Tibial nerve (tissue), 4 donors: Measurements from ENCODE around the gene THRAP3. TPM values are rescaled to one million over a fixed set of nuclear protein-coding genes. Genes with fewer than 3 reads are reported as not detected.
"Not testable (repeated sequence)": the region's sequence is repeated elsewhere in the genome, so short reads cannot be mapped to it uniquely, and the experiment has no call there.

ENCODE experiments used
- DNase-seq, 2 donors: peaks; one replicate each; pipeline ENCODE4 v3.0.0-alpha.2; 2019; ENCODE audit warnings: low spot score in 2 of 2
- H3K27ac ChIP-seq, 4 donors: fragments of 200-600 bp; sonication (generic) in 3 of 4; one replicate each; pipeline ENCODE4 v1.5.1; 2017 to 2019; ENCODE audit warnings: mild to moderate bottlenecking in 1 of 4
- H3K27me3 ChIP-seq, 2 donors: fragments of 200-600 bp; sonication (generic) in 1 of 2; one replicate each; pipeline versions ENCODE4 v1.5.1 to v1.6.0; 2017 to 2019
- H3K36me3 ChIP-seq, 3 donors: fragments of 200-600 bp; sonication (generic); one replicate each; pipeline ENCODE4 v1.5.1; 2018 to 2019
- H3K4me1 ChIP-seq, 4 donors: fragments of 200-600 bp; sonication (generic) in 3 of 4; one replicate each; pipeline ENCODE4 v1.5.1; 2017 to 2019
- H3K4me3 ChIP-seq, 4 donors: fragments of 200-600 bp; sonication (generic) in 3 of 4; one replicate each; pipeline ENCODE4 v1.5.1; 2017 to 2019; ENCODE audit warnings: mild to moderate bottlenecking in 1 of 4, moderate library complexity in 1 of 4
- H3K9me3 ChIP-seq, 4 donors: fragments of 200-600 bp; sonication (generic) in 3 of 4; one replicate each; pipeline ENCODE4 v1.5.1; 2017 to 2019
- EP300 ChIP-seq, 2 donors: sonication (generic); formaldehyde crosslinking; IDR thresholded peaks; one replicate each; pipeline ENCODE4 v1.6.1; 2017; ENCODE audit warnings: antibody characterized with exemption in 2 of 2, mild to moderate bottlenecking in 1 of 2
- POLR2A ChIP-seq, 2 donors: fragments of 450-650 bp; IDR thresholded peaks; one replicate each; pipeline ENCODE4 v1.6.1; 2017; ENCODE audit warnings: antibody characterized with exemption in 2 of 2, mild to moderate bottlenecking in 2 of 2, moderate library complexity in 2 of 2
- WGBS, 2 donors: methylation state at CpG; one replicate each; pipeline ENCODE4 v1.1.5; 2018; 5-methylcytosine and 5-hydroxymethylcytosine counted together
- total RNA-seq, 4 donors: library from RNA; depleted of rRNA; stranded (reverse); fragments of >200 nt; gene quantifications; one replicate each; pipeline ENCODE4 v1.1.0, GENCODE V29; 2016
- TF ChIP-seq, protein P1 (sequence below), 5 experiments: fragments of 200-600 bp in 3 of 5; fragments of 450-650 bp in 2 of 5; sonication (generic) in 3 of 5; IDR thresholded peaks; one replicate each; pipeline ENCODE4 v1.5.1; 2016 to 2019; ENCODE audit warnings: antibody characterized with exemption in 5 of 5, mild to moderate bottlenecking in 3 of 5, moderate library complexity in 2 of 5

THRAP3 gene
- total RNA-seq, 4 donors from 2014 or later: 89.2 to 114 (median 97.0) TPM

DNA sequence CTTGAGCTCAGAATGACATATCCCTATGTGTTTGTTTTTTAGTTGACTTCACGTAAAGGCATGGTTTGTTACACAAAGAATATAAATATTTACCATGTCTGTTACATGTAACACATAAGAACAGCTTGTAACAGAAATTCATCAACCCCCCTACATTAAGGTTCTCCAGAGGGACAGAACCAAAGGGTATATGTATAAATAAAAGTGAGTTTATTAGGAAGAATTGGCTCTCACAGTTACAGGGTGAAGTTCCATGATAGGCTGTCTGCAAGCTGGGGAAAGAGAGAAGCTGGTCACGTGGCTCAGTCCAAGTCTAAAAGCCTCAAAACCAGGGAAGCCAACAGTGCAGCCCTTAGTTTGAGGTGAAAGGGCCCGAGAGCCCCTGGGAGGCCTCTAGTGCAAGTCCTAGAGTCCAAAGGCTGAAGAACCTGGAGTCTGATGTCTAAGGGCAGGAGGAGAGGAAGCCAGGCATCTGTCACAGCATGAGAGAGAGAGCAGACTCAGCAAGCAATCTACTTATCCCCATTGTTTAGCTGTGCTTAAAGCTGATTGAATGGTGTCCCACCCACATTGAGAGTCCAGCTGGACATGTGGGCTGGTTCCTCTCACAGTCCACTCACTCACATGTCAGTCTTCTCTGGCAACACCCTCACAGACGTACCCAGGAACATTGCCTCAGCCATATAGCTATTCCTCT, 15.8 kb downstream of the THRAP3 start:
- DNase-seq: no peak
- Histone ChIP-seq H3K4me3 (no peak overlapping the region), H3K4me1 (peaks cover 0 to 74% (median 10%) of the 10 kb centered on the region in 4 donors), H3K27ac (peak overlapping the region in 1 of 4 donors; percentile 72), H3K27me3 (no peaks in the 10 kb centered on the region), H3K9me3 (no peaks in the 10 kb centered on the region), H3K36me3 (peaks cover 0 to 23% (median 0%) of the 10 kb centered on the region in 3 donors)
- 35 to 42% methylated on average over 4 of the region's 4 CpGs for WGBS, 2 donors
- TF ChIP-seq, protein P1, sequence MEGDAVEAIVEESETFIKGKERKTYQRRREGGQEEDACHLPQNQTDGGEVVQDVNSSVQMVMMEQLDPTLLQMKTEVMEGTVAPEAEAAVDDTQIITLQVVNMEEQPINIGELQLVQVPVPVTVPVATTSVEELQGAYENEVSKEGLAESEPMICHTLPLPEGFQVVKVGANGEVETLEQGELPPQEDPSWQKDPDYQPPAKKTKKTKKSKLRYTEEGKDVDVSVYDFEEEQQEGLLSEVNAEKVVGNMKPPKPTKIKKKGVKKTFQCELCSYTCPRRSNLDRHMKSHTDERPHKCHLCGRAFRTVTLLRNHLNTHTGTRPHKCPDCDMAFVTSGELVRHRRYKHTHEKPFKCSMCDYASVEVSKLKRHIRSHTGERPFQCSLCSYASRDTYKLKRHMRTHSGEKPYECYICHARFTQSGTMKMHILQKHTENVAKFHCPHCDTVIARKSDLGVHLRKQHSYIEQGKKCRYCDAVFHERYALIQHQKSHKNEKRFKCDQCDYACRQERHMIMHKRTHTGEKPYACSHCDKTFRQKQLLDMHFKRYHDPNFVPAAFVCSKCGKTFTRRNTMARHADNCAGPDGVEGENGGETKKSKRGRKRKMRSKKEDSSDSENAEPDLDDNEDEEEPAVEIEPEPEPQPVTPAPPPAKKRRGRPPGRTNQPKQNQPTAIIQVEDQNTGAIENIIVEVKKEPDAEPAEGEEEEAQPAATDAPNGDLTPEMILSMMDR (IDR thresholded peaks at IDR 0.05): no peak
- TF ChIP-seq EP300 (IDR thresholded peaks at IDR 0.05): no peak
- no peak for TF ChIP-seq POLR2A (IDR thresholded peaks at IDR 0.05)

DNA sequence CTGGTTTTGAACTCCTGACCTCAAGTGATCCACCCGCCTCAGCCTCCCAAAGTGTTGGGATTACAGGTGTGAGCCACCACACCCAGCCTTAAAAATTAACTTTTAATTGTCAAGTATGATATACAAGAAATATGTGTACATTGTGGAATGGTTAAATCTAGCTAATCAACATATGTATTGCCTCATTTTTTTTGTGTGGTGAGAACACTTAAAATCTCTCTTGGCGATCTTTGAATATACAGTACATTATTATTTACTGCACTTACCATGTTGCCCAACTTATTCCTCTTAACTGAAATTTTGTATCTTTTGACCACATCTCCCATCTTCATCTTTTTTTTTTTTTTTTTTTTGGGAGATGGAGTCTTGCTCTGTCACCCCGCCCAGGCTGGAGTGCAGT, 23.3 kb downstream of the THRAP3 start:
- Histone ChIP-seq H3K4me3 (no peak overlapping the region), H3K27ac (peak overlapping the region in 1 of 4 donors; percentile 56), H3K36me3 (peaks cover 0 to 13% (median 0%) of the 10 kb centered on the region in 3 donors), H3K9me3 (no peaks in the 10 kb centered on the region), H3K27me3 (no peaks in the 10 kb centered on the region), H3K4me1 (peaks cover 0 to 69% (median 20%) of the 10 kb centered on the region in 4 donors)
- 92 to 94% methylated on average over 3 of the region's 3 CpGs for WGBS, 2 donors
- TF ChIP-seq POLR2A (IDR thresholded peaks at IDR 0.05) (no peak), EP300 (IDR thresholded peaks at IDR 0.05) (no peak)
- TF ChIP-seq, protein P1 (IDR thresholded peaks at IDR 0.05): no peak
- DNase-seq: no peak

DNA sequence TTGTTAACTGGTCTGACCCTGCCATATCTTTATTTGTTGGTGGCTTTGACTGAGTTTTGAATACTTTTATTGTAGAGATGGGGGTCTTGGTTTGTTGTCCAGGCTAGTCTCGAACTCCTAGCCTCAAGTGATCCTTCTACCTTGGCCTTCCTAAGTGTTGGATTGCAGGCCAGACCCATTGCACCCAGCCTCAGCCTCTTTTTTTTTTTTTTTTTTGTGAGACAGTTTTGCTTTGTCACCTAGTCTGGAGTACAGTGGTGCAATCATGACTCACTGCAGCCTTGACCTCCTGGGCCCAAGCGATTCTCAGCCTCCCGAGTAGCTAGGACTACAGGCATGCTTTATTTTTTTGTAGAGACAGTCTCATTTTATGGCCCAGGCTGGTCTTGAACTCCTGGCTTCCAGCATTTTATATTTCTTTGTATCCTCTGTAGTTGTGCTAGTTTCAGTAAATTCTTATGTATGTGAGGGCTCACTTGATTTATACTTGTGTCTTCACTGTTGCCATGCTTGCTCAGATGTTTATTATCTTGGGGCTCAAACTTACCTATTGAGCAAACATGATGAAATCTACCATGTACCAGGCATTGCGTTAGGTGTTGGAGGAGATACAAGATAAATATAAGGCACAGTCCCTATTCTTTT, 24.1 kb downstream of the THRAP3 start:
- DNase-seq: peak in 1 of 2 donors; percentile 58
- Histone ChIP-seq H3K36me3 (peaks cover 0 to 11% (median 0%) of the 10 kb centered on the region in 3 donors), H3K4me1 (peaks cover 0 to 73% (median 24%) of the 10 kb centered on the region in 4 donors), H3K27me3 (no peaks in the 10 kb centered on the region), H3K4me3 (no peak overlapping the region), H3K27ac (peak overlapping the region in 2 of 4 donors; percentile 61 to 70), H3K9me3 (no peaks in the 10 kb centered on the region)
- TF ChIP-seq EP300 (IDR thresholded peaks at IDR 0.05) (peak in 1 of 2 donors; percentile 78), POLR2A (IDR thresholded peaks at IDR 0.05) (no peak)
- TF ChIP-seq, protein P1 (IDR thresholded peaks at IDR 0.05): no peak
- 39% methylated on average over 4 of the region's 4 CpGs for WGBS, 2 donors

DNA sequence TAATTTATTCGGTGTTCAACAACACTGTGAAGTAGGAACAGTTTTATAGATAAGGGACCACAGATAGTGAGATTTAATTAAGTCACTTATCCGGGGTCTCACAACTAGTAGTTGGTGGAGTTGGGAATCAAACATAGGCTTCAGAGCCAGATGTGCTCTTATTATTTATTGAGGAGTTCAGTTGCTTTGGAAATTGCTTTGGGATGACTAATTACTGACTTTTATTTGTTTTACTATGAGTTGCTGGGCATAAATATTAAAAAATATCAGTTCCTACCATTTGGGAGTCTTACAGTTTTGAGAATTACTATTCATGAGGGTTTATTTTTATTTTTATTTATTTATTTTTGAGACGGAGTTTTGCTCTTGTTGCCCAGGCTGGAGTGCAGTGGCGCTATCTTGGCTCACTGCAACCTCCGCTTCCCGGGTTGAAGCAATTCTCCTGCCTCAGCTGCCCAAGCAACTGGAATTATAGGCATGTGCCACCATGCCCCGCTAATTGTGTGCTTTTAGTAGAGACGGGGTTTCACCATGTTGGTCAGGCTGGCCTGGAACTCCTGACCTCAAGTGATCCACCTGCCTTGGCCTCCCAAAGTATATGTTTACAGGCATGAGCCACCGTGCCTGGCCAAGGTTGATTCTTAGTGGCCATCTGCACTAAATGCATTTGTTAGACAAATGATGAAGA, 27.7 kb downstream of the THRAP3 start:
- 81 to 83% methylated on average over 9 of the region's 9 CpGs for WGBS, 2 donors
- Histone ChIP-seq H3K27me3 (no peaks in the 10 kb centered on the region), H3K4me3 (no peak overlapping the region), H3K4me1 (peaks cover 0 to 78% (median 32%) of the 10 kb centered on the region in 4 donors), H3K36me3 (peaks cover 0 to 4% (median 0%) of the 10 kb centered on the region in 3 donors), H3K9me3 (no peaks in the 10 kb centered on the region), H3K27ac (no peak overlapping the region)
- DNase-seq: no peak
- no peak for TF ChIP-seq POLR2A (IDR thresholded peaks at IDR 0.05)
- TF ChIP-seq EP300 (IDR thresholded peaks at IDR 0.05): no peak

DNA sequence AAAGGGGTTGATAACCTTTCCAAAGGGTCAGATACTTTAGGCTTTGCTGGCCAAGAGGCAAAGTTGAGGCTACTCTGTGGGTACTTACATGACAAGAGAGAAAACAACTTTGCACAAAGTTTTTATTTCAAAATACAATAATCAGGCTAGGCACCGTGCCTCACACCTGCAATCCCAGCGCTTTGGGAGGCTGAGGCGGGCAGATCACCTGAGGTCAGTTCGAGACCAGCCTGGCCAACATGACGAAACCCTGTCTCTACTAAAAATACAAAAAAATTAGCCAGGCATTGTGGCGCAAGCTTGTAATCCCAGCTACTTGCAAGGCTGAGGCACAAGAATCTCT, 28.2 kb downstream of the THRAP3 start:
- H3K36me3 ChIP-seq, DNase-seq, H3K27ac ChIP-seq, H3K9me3 ChIP-seq, H3K4me3 ChIP-seq, H3K27me3 ChIP-seq: not testable (repeated sequence)
- 88 to 91% methylated on average over 6 of the region's 6 CpGs for WGBS, 2 donors
- peaks cover 0 to 82% (median 33%) of the 10 kb centered on the region in 4 donors for H3K4me1 ChIP-seq
